H9 (cell line): ENCODE results near the gene CHSY3. TPM values are rescaled to one million over a fixed set of nuclear protein-coding genes. Genes with fewer than 3 reads are reported as not detected.
A peak's percentile ranks its signal among the peaks of the same experiment; 100 is the strongest.

Experiments used
- DNase-seq: peaks from one replicate; pipeline ENCODE4 v3.0.0-alpha.2; 2017
- H2AFZ ChIP-seq: one replicate; pipeline ENCODE4 v1.6.1; 2013; ENCODE audit warnings: mild to moderate bottlenecking, low read length, control low read depth, moderate library complexity
- H2AK5ac ChIP-seq: 2 replicates; pipeline ENCODE4 v1.6.1; 2013; ENCODE audit warnings: low read length, control low read depth, mixed read lengths; ENCODE audit not compliant: insufficient read length
- H2BK120ac ChIP-seq: one replicate; pipeline ENCODE4 v1.6.1; 2013; ENCODE audit warnings: low read depth, mild to moderate bottlenecking, low read length, control low read depth, inconsistent platforms; ENCODE audit not compliant: poor library complexity, severe bottlenecking
- H2BK12ac ChIP-seq: 2 replicates; pipeline ENCODE4 v1.6.1; 2013; ENCODE audit warnings: low read length, control low read depth, mixed read lengths, low read depth; ENCODE audit not compliant: insufficient read length
- H2BK15ac ChIP-seq: 2 replicates; pipeline ENCODE4 v1.6.1; 2013; ENCODE audit warnings: low read depth, low read length, control low read depth
- H2BK20ac ChIP-seq: one replicate; pipeline ENCODE4 v1.6.1; 2013; ENCODE audit warnings: low read depth, mild to moderate bottlenecking, low read length, control low read depth, inconsistent platforms; ENCODE audit not compliant: poor library complexity, severe bottlenecking
- H2BK5ac ChIP-seq: 2 replicates; pipeline ENCODE4 v1.6.1; 2013; ENCODE audit warnings: low read length, control low read depth, mixed read lengths; ENCODE audit not compliant: insufficient read length
- H3K14ac ChIP-seq: 2 replicates; pipeline ENCODE4 v1.6.1; 2013; ENCODE audit warnings: low read length, control low read depth; ENCODE audit not compliant: insufficient read depth
- H3K18ac ChIP-seq: 2 replicates; pipeline ENCODE4 v1.6.1; 2013; ENCODE audit warnings: low read depth, mild to moderate bottlenecking, mixed read lengths, low read length, control low read depth; ENCODE audit not compliant: insufficient read length
- H3K23ac ChIP-seq: 2 replicates; pipeline ENCODE4 v1.6.1; 2013; ENCODE audit warnings: low read length, control low read depth, mixed read lengths, low read depth; ENCODE audit not compliant: insufficient read length
- H3K23me2 ChIP-seq: 2 replicates; pipeline ENCODE4 v1.6.1; 2013; ENCODE audit warnings: low read depth, mild to moderate bottlenecking, mixed read lengths, low read length, control low read depth; ENCODE audit not compliant: insufficient read length, poor library complexity, severe bottlenecking
- H3K27ac ChIP-seq: 2 replicates; pipeline ENCODE4 v1.5.1; 2013; ENCODE audit warnings: low read length, control low read depth, mixed read lengths, low read depth; ENCODE audit not compliant: insufficient read length
- H3K27me3 ChIP-seq: 2 replicates; pipeline ENCODE4 v1.6.1; 2013; ENCODE audit warnings: low read length, control low read depth, inconsistent platforms; ENCODE audit not compliant: insufficient read depth
- H3K4ac ChIP-seq: 2 replicates; pipeline ENCODE4 v1.6.1; 2013; ENCODE audit warnings: low read depth, mild to moderate bottlenecking, control low read depth, inconsistent platforms, low read length, moderate library complexity
- H3K4me1 ChIP-seq: 2 replicates; pipeline ENCODE4 v1.6.1; 2013; ENCODE audit warnings: low read length, control low read depth, inconsistent platforms; ENCODE audit not compliant: insufficient read depth
- H3K4me2 ChIP-seq: 2 replicates; pipeline ENCODE4 v1.6.1; 2013; ENCODE audit warnings: low read length, control low read depth, mixed read lengths; ENCODE audit not compliant: insufficient read length, insufficient read depth
- H3K56ac ChIP-seq: 2 replicates; pipeline ENCODE4 v1.6.1; 2013; ENCODE audit warnings: low read depth, mild to moderate bottlenecking, mixed read lengths, low read length, control low read depth; ENCODE audit not compliant: insufficient read length
- H3K79me1 ChIP-seq: 2 replicates; pipeline ENCODE4 v1.6.1; 2013; ENCODE audit warnings: low read depth, mild to moderate bottlenecking, moderate library complexity, low read length, control low read depth, inconsistent platforms; ENCODE audit not compliant: insufficient read depth, poor library complexity, severe bottlenecking
- H3K79me2 ChIP-seq: 2 replicates; pipeline ENCODE4 v1.6.1; 2013; ENCODE audit warnings: low read length, control low read depth, inconsistent platforms; ENCODE audit not compliant: insufficient read depth
- H3K9ac ChIP-seq: 2 replicates; pipeline ENCODE4 v1.6.1; 2013; ENCODE audit warnings: low read length, control low read depth, mixed read lengths; ENCODE audit not compliant: insufficient read length; ENCODE audit errors: extremely low read depth
- H3K9me3 ChIP-seq: one replicate; pipeline ENCODE4 v1.6.1; 2013; ENCODE audit warnings: low read depth, low read length, inconsistent platforms; ENCODE audit not compliant: control insufficient read depth
- H3T11ph ChIP-seq: one replicate; pipeline ENCODE4 v1.6.1; 2013; ENCODE audit warnings: mild to moderate bottlenecking, low read length, control low read depth, inconsistent platforms
- H4K20me1 ChIP-seq: one replicate; pipeline ENCODE4 v1.6.1; 2013; ENCODE audit not compliant: control insufficient read depth, insufficient read length, insufficient read depth
- H4K5ac ChIP-seq: 2 replicates; pipeline ENCODE4 v1.6.1; 2013; ENCODE audit warnings: low read depth, mild to moderate bottlenecking, mixed read lengths, low read length, control low read depth; ENCODE audit not compliant: insufficient read length
- H4K8ac ChIP-seq: replicated peaks from 2 replicates; pipeline ENCODE4 v1.6.1; 2013; ENCODE audit warnings: low read length, control low read depth, mixed read lengths, low read depth; ENCODE audit not compliant: insufficient read length
- H4K91ac ChIP-seq: 2 replicates; pipeline ENCODE4 v1.6.1; 2013; ENCODE audit warnings: low read depth, mild to moderate bottlenecking, moderate library complexity, mixed read lengths, low read length, control low read depth; ENCODE audit not compliant: insufficient read length
- H3K27ac Mint-ChIP-seq, 3 experiments: 2 replicates in 2 of 3; 3 replicates in 1 of 3; pipeline ENCODE4 v1.8.0; 2020 to 2021; ENCODE audit warnings: mixed read lengths in 3 of 3, mild to moderate bottlenecking in 1 of 3, moderate library complexity in 1 of 3
- H3K27me3 Mint-ChIP-seq: 2 replicates; pipeline ENCODE4 v1.8.0; 2021; ENCODE audit warnings: low read depth, mild to moderate bottlenecking, moderate library complexity, mixed read lengths
- H3K36me3 Mint-ChIP-seq, 3 experiments: 2 replicates in 2 of 3; 3 replicates in 1 of 3; pipeline ENCODE4 v1.8.0; 2020 to 2021; ENCODE audit warnings: low read depth in 3 of 3, mixed read lengths in 3 of 3; ENCODE audit not compliant: insufficient read depth in 1 of 3
- H3K4me1 Mint-ChIP-seq, 2 experiments: 2 replicates each; pipeline ENCODE4 v1.8.0; 2020; ENCODE audit warnings: mixed read lengths in 2 of 2
- H3K4me3 Mint-ChIP-seq, 2 experiments: 2 replicates in 1 of 2; 3 replicates in 1 of 2; pipeline ENCODE4 v1.8.0; 2020 to 2021; ENCODE audit warnings: mild to moderate bottlenecking in 2 of 2, mixed read lengths in 2 of 2, moderate library complexity in 1 of 2
- H3K9me3 Mint-ChIP-seq, 2 experiments: 2 replicates in 1 of 2; 3 replicates in 1 of 2; pipeline ENCODE4 v1.8.0; 2020; ENCODE audit warnings: mild to moderate bottlenecking in 2 of 2, mixed read lengths in 2 of 2, moderate library complexity in 1 of 2
- WGBS: extraction: QIAGEN DNeasy Blood & Tissue Kit; methylation state at CpG from one replicate; pipeline ENCODE4 v1.1.7; 2013; ENCODE audit warnings: missing lambda C conversion rate, low lambda C conversion rate, mixed read lengths; ENCODE audit not compliant: insufficient read length; ENCODE audit errors: extremely low coverage; 5-methylcytosine and 5-hydroxymethylcytosine counted together
- total RNA-seq: library from RNA; stranded (reverse); gene quantifications from 2 replicates; pipeline ENCODE4 v1.2.1, GENCODE V29; 2021
- TF ChIP-seq, protein P1 (sequence below): fragments of 200-600 bp; sonication (generic); conservative IDR thresholded peaks from 3 replicates; pipeline ENCODE4 v1.8.0; 2021; ENCODE audit warnings: antibody characterized with exemption, mild to moderate bottlenecking

CHSY3 gene
- total RNA-seq, 1 experiment from 2014 or later, result 0.37 TPM

GRCh38 chr5:130155345-130156011 lies 251.2 kb downstream of the CHSY3 start:
- no peak overlapping the region for H2BK120ac ChIP-seq
- no peaks in the 10 kb centered on the region for H3K9me3 ChIP-seq
- H3K4me1 Mint-ChIP-seq, result peaks cover 41 to 49% of the 10 kb centered on the region in 2 experiments
- H2AK5ac ChIP-seq, result no peak overlapping the region
- no peak overlapping the region for H2BK15ac ChIP-seq
- H4K91ac ChIP-seq, result no peak overlapping the region
- no peak overlapping the region for H3K56ac ChIP-seq
- H3K4me1 ChIP-seq, result peaks cover 6% of the 10 kb centered on the region; the same call in 1 of the 2 replicates
- H3K36me3 Mint-ChIP-seq, result peaks cover 0 to 5% (median 2%) of the 10 kb centered on the region in 3 experiments; a peak in 4 of 7 replicates
- no peaks in the 10 kb centered on the region for H3K27me3 ChIP-seq
- H3T11ph ChIP-seq, result no peak overlapping the region
- H3K27ac Mint-ChIP-seq, result peak overlapping the region in 2 of 3 experiments; percentile 76 to 81; a peak in 3 of 7 replicates
- H3K14ac ChIP-seq, result no peak overlapping the region
- H3K9ac ChIP-seq, result no peak overlapping the region
- TF ChIP-seq, protein P1, sequence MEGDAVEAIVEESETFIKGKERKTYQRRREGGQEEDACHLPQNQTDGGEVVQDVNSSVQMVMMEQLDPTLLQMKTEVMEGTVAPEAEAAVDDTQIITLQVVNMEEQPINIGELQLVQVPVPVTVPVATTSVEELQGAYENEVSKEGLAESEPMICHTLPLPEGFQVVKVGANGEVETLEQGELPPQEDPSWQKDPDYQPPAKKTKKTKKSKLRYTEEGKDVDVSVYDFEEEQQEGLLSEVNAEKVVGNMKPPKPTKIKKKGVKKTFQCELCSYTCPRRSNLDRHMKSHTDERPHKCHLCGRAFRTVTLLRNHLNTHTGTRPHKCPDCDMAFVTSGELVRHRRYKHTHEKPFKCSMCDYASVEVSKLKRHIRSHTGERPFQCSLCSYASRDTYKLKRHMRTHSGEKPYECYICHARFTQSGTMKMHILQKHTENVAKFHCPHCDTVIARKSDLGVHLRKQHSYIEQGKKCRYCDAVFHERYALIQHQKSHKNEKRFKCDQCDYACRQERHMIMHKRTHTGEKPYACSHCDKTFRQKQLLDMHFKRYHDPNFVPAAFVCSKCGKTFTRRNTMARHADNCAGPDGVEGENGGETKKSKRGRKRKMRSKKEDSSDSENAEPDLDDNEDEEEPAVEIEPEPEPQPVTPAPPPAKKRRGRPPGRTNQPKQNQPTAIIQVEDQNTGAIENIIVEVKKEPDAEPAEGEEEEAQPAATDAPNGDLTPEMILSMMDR, result no peak
- no peak overlapping the region for H3K4ac ChIP-seq
- no peaks in the 10 kb centered on the region for H4K20me1 ChIP-seq
- no peaks in the 10 kb centered on the region for H3K27me3 Mint-ChIP-seq
- WGBS, result no CpG with 5 or more reads among the region's 5 CpGs
- H2AFZ ChIP-seq, result no peak overlapping the region
- H3K27ac ChIP-seq, result no peak overlapping the region
- no peak for DNase-seq
- no peak overlapping the region for H3K18ac ChIP-seq
- no peak overlapping the region for H2BK20ac ChIP-seq
- no peak overlapping the region for H2BK5ac ChIP-seq
- H3K23me2 ChIP-seq, result no peaks in the 10 kb centered on the region
- H3K4me2 ChIP-seq, result no peak overlapping the region
- H4K5ac ChIP-seq, result no peak overlapping the region
- no peak overlapping the region for H4K8ac ChIP-seq
- no peak overlapping the region for H3K4me3 Mint-ChIP-seq
- no peaks in the 10 kb centered on the region for H3K79me2 ChIP-seq
- H3K9me3 Mint-ChIP-seq, result peaks cover 0 to 2% of the 10 kb centered on the region in 2 experiments; a peak in 2 of 5 replicates
- H3K23ac ChIP-seq, result no peak overlapping the region
- H2BK12ac ChIP-seq, result no peak overlapping the region
- H3K79me1 ChIP-seq, result no peaks in the 10 kb centered on the region
